PC-9 (cell line): ENCODE results near the gene BCAS3.

ENCODE experiments used
- CTCF ChIP-seq: fragments of 200-600 bp; sonication (generic); conservative IDR thresholded peaks from 2 replicates; pipeline ENCODE4 v1.6.1; 2017; ENCODE audit warnings: mixed run types, antibody characterized with exemption, mild to moderate bottlenecking, moderate library complexity
- EZH2 ChIP-seq: fragments of 200-600 bp; sonication (generic); IDR thresholded peaks from 2 replicates; pipeline ENCODE4 v1.8.0; 2017; ENCODE audit warnings: antibody characterized with exemption, low read depth

- TF ChIP-seq CTCF (no peak), EZH2 (no peak)
Measured at GRCh38 chr17:60993497-60993896, 315.8 kb downstream of the BCAS3 start.
